Neural progenitor cell (in vitro differentiated cells): ENCODE data around the gene LAD1. TPM values are rescaled to one million over a fixed set of nuclear protein-coding genes. Genes with fewer than 3 reads are reported as not detected.
A peak's percentile ranks its signal among the peaks of the same experiment; 100 is the strongest.

ENCODE experiments used
- DNase-seq: peaks from one replicate; pipeline ENCODE4 v3.0.0-alpha.2; 2016; ENCODE audit warnings: low spot score
- H2AFZ ChIP-seq: fragments of 200-600 bp; sonication (generic); replicated peaks from 2 replicates; pipeline ENCODE4 v1.6.1; 2016; ENCODE audit warnings: antibody characterized with exemption
- H3F3A ChIP-seq: fragments of 200-600 bp; sonication (generic); 2 replicates; pipeline ENCODE4 v1.6.1; 2016; ENCODE audit warnings: antibody characterized with exemption, low read depth
- H3K27ac ChIP-seq: fragments of 200-600 bp; sonication (generic); 2 replicates; pipeline ENCODE4 v1.5.1; 2016; ENCODE audit warnings: mild to moderate bottlenecking
- H3K27me3 ChIP-seq: fragments of 200-600 bp; sonication (generic); 2 replicates; pipeline ENCODE4 v1.6.1; 2016; ENCODE audit warnings: mild to moderate bottlenecking, moderate library complexity
- H3K36me3 ChIP-seq: fragments of 200-600 bp; sonication (generic); 2 replicates; pipeline ENCODE4 v1.5.1; 2016
- H3K4me1 ChIP-seq: fragments of 200-600 bp; sonication (generic); 2 replicates; pipeline ENCODE4 v1.6.1; 2016; ENCODE audit warnings: mixed run types
- H3K4me2 ChIP-seq: fragments of 200-600 bp; sonication (generic); 2 replicates; pipeline ENCODE4 v1.6.1; 2016
- H3K4me3 ChIP-seq: fragments of 200-600 bp; sonication (generic); 2 replicates; pipeline ENCODE4 v1.5.1; 2016
- H3K79me2 ChIP-seq: fragments of 200-600 bp; sonication (generic); 2 replicates; pipeline ENCODE4 v1.6.1; 2016; ENCODE audit warnings: low read depth
- H3K9ac ChIP-seq: fragments of 200-600 bp; sonication (generic); 2 replicates; pipeline ENCODE4 v1.6.1; 2016
- H3K9me3 ChIP-seq: fragments of 200-600 bp; sonication (generic); 2 replicates; pipeline ENCODE4 v1.5.1; 2016; ENCODE audit warnings: low read depth
- H4K20me1 ChIP-seq: fragments of 200-600 bp; sonication (generic); 2 replicates; pipeline ENCODE4 v1.6.1; 2016; ENCODE audit warnings: low read depth
- H3K27ac Mint-ChIP-seq: 3 replicates; pipeline ENCODE4 v1.8.0; 2021; ENCODE audit warnings: mixed read lengths
- H3K27me3 Mint-ChIP-seq: 2 replicates; pipeline ENCODE4 v1.8.0; 2022; ENCODE audit warnings: low read depth, mild to moderate bottlenecking, inconsistent platforms, moderate library complexity, mixed read lengths; ENCODE audit not compliant: insufficient read depth
- H3K36me3 Mint-ChIP-seq: 3 replicates; pipeline ENCODE4 v1.8.0; 2021; ENCODE audit warnings: mixed read lengths
- H3K4me1 Mint-ChIP-seq: 3 replicates; pipeline ENCODE4 v1.8.0; 2021; ENCODE audit warnings: mixed read lengths
- H3K4me3 Mint-ChIP-seq: 3 replicates; pipeline ENCODE4 v1.8.0; 2021; ENCODE audit warnings: mild to moderate bottlenecking, moderate library complexity, mixed read lengths
- H3K9me3 Mint-ChIP-seq: 3 replicates; pipeline ENCODE4 v1.8.0; 2020; ENCODE audit warnings: mixed read lengths
- EZH2 ChIP-seq: fragments of 200-600 bp; sonication (generic); IDR thresholded peaks from 2 replicates; pipeline ENCODE4 v1.6.1; 2017; ENCODE audit warnings: antibody characterized with exemption, mild to moderate bottlenecking, moderate library complexity
- EZH2phosphoT487 ChIP-seq: fragments of 200-600 bp; sonication (generic); IDR thresholded peaks from 2 replicates; pipeline ENCODE4 v1.6.1; 2017; ENCODE audit warnings: antibody characterized with exemption
- total RNA-seq: library from RNA; depleted of rRNA; stranded (reverse); fragments of >200 nt; gene quantifications from 2 replicates; pipeline ENCODE4 v1.2.3, GENCODE V29; 2015; ENCODE audit warnings: low replicate concordance
- TF ChIP-seq, protein P1 (sequence below): fragments of 200-600 bp; sonication (generic); IDR thresholded peaks from 2 replicates; pipeline ENCODE4 v1.5.1; 2017; ENCODE audit warnings: antibody characterized with exemption, mild to moderate bottlenecking

LAD1 gene
- total RNA-seq, 1 donor from 2014 or later = not detected

DNA sequence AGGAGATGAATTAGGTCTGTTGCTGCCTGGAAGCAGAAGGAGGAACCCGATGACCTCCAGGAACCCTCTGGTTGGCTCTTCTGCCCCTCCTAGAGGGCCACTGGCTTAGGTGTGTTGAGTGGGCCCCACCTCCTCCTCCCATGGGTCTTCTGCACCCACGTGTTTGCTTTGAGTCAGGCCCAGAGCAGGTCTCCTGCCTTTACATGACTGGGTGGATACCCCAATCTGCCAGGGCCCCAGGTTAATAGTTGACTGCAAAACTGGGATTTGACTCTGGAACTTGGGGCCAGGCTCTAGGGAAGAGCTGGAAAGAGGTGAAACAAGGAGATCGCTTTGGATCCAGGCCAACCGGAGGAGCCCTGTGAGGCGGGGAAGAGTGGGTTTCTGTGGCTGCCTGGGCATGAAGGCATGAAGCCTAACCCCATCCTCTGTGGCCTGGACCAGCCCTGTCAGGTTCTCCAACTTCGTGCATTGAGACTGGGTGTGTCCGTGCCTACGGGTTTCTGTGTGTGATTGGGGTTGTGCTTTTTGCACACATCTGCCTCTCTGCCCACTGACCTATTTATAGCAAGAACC is 7.8 kb upstream of the LAD1 start:
- no peak for DNase-seq
- no peak overlapping the region for H2AFZ ChIP-seq
- H3K9me3 ChIP-seq = no peaks in the 10 kb centered on the region

DNA sequence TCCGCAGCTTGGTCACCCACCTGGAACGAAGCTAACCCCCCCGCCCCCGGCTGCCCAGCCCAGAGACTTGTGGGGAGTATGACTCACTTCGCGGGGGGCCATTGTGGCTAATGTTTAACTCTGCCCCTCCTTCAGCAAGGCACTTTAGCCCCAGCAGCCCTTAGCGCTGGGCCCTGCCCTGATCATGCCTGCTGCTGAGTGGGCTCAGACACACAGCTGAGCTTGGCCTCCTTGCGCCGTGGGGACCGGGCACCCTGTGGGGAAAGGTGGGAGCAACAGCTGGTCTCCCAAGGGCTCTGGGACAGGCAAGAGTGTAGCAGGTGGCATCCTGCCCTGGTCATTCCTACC is 6.3 kb upstream of the LAD1 start:
- Histone ChIP-seq H3F3A (no peaks in the 10 kb centered on the region), H3K4me2 (no peak overlapping the region), H3K4me1 (peaks cover 3% of the 10 kb centered on the region), H3K27me3 (peaks cover 23% of the 10 kb centered on the region), H3K9ac (no peak overlapping the region), H3K36me3 (no peaks in the 10 kb centered on the region), H3K27ac (no peak overlapping the region), H3K79me2 (no peaks in the 10 kb centered on the region), H2AFZ (no peak overlapping the region), H3K4me3 (no peak overlapping the region), H4K20me1 (no peaks in the 10 kb centered on the region), H3K9me3 (no peaks in the 10 kb centered on the region)
- TF ChIP-seq EZH2 (no peak), EZH2phosphoT487 (no peak)
- TF ChIP-seq, protein P1, sequence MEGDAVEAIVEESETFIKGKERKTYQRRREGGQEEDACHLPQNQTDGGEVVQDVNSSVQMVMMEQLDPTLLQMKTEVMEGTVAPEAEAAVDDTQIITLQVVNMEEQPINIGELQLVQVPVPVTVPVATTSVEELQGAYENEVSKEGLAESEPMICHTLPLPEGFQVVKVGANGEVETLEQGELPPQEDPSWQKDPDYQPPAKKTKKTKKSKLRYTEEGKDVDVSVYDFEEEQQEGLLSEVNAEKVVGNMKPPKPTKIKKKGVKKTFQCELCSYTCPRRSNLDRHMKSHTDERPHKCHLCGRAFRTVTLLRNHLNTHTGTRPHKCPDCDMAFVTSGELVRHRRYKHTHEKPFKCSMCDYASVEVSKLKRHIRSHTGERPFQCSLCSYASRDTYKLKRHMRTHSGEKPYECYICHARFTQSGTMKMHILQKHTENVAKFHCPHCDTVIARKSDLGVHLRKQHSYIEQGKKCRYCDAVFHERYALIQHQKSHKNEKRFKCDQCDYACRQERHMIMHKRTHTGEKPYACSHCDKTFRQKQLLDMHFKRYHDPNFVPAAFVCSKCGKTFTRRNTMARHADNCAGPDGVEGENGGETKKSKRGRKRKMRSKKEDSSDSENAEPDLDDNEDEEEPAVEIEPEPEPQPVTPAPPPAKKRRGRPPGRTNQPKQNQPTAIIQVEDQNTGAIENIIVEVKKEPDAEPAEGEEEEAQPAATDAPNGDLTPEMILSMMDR = no peak
- DNase-seq = no peak
- Mint-ChIP-seq H3K4me1 (peaks cover 11% of the 10 kb centered on the region), H3K27ac (peak overlapping the region; percentile 69), H3K27me3 (peaks cover 9% of the 10 kb centered on the region), H3K9me3 (no peaks in the 10 kb centered on the region), H3K4me3 (no peak overlapping the region), H3K36me3 (no peaks in the 10 kb centered on the region)

More for the DNA sequence above, 7.8 kb upstream of the LAD1 start:
- H3K27me3 Mint-ChIP-seq = no peaks in the 10 kb centered on the region
- H3K79me2 ChIP-seq = no peaks in the 10 kb centered on the region
- H3F3A ChIP-seq = no peaks in the 10 kb centered on the region
- no peak overlapping the region for H3K4me3 Mint-ChIP-seq
- no peak overlapping the region for H3K4me2 ChIP-seq
- no peaks in the 10 kb centered on the region for H3K36me3 Mint-ChIP-seq
- H3K27ac Mint-ChIP-seq = no peak overlapping the region
- H4K20me1 ChIP-seq = no peaks in the 10 kb centered on the region
- no peak overlapping the region for H3K9ac ChIP-seq
- TF ChIP-seq EZH2phosphoT487 = no peak
- TF ChIP-seq, protein P1 = no peak
- H3K4me3 ChIP-seq = no peak overlapping the region
- peaks cover 11% of the 10 kb centered on the region for H3K4me1 Mint-ChIP-seq
- no peak overlapping the region for H3K27ac ChIP-seq
- peaks cover 9% of the 10 kb centered on the region for H3K27me3 ChIP-seq
- H3K4me1 ChIP-seq = peaks cover 3% of the 10 kb centered on the region
- H3K9me3 Mint-ChIP-seq = no peaks in the 10 kb centered on the region
- no peaks in the 10 kb centered on the region for H3K36me3 ChIP-seq

DNA sequence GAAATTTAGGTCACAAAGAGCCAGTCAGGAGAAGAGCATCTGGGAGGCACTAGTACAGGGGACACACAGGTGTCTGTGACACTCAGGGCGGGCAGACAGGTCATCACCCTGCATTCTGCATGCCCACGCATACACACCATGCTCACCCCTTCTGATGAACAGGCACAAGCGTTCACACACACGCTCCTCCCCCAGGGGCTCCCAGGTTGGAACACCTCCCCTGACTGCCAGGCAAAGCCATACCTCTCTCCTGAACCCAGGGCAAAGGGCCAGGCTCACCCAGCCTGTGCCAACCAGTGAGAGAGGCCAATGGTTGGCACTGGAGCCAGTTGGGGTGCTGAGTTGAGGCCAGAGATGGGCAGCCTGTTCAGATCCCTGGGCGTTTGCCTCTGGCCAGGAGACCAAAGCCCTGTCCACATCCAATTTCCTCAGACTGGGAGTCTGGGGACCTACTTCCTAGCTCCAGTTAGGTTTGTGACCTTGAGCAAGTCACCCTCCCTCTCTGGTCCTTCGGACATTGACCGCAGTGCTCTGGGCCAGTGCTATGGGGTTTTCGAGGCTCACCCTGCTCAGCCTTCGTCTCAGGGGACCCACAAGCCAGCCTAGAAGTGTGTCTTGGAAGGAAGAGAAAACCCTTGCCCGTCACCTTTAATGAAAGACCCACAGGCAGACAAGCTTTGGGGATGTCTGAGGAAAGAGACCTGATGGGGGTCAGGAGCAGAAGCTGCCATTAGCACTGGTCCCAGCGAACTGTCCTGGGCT is 5.8 kb upstream of the LAD1 start:
- Mint-ChIP-seq H3K27ac (no peak overlapping the region), H3K9me3 (no peaks in the 10 kb centered on the region), H3K36me3 (no peaks in the 10 kb centered on the region), H3K4me3 (no peak overlapping the region), H3K27me3 (peaks cover 14% of the 10 kb centered on the region), H3K4me1 (peaks cover 12% of the 10 kb centered on the region)
- Histone ChIP-seq H3F3A (no peaks in the 10 kb centered on the region), H3K4me1 (peaks cover 3% of the 10 kb centered on the region), H3K27ac (no peak overlapping the region), H3K9me3 (no peaks in the 10 kb centered on the region), H3K27me3 (peaks cover 29% of the 10 kb centered on the region), H3K9ac (no peak overlapping the region), H3K4me2 (no peak overlapping the region), H4K20me1 (no peaks in the 10 kb centered on the region), H3K4me3 (no peak overlapping the region), H2AFZ (no peak overlapping the region), H3K79me2 (no peaks in the 10 kb centered on the region), H3K36me3 (no peaks in the 10 kb centered on the region)
- no peak for DNase-seq
- no peak for TF ChIP-seq EZH2phosphoT487
- no peak for TF ChIP-seq EZH2
- TF ChIP-seq, protein P1 = no peak
